SH-SY5Y (cell line): Measurements from ENCODE around the gene GPR55.

Experiments
- GATA2 ChIP-seq: IDR thresholded peaks from 2 replicates; pipeline ENCODE4 v1.6.1; 2011; ENCODE audit warnings: mild to moderate bottlenecking, low read depth, low read length
- GATA3 ChIP-seq: IDR thresholded peaks from 2 replicates; pipeline ENCODE4 v1.6.1; 2011; ENCODE audit warnings: low read depth, mild to moderate bottlenecking, low read length, moderate library complexity

Gene GPR55, protein sequence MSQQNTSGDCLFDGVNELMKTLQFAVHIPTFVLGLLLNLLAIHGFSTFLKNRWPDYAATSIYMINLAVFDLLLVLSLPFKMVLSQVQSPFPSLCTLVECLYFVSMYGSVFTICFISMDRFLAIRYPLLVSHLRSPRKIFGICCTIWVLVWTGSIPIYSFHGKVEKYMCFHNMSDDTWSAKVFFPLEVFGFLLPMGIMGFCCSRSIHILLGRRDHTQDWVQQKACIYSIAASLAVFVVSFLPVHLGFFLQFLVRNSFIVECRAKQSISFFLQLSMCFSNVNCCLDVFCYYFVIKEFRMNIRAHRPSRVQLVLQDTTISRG

DNA sequence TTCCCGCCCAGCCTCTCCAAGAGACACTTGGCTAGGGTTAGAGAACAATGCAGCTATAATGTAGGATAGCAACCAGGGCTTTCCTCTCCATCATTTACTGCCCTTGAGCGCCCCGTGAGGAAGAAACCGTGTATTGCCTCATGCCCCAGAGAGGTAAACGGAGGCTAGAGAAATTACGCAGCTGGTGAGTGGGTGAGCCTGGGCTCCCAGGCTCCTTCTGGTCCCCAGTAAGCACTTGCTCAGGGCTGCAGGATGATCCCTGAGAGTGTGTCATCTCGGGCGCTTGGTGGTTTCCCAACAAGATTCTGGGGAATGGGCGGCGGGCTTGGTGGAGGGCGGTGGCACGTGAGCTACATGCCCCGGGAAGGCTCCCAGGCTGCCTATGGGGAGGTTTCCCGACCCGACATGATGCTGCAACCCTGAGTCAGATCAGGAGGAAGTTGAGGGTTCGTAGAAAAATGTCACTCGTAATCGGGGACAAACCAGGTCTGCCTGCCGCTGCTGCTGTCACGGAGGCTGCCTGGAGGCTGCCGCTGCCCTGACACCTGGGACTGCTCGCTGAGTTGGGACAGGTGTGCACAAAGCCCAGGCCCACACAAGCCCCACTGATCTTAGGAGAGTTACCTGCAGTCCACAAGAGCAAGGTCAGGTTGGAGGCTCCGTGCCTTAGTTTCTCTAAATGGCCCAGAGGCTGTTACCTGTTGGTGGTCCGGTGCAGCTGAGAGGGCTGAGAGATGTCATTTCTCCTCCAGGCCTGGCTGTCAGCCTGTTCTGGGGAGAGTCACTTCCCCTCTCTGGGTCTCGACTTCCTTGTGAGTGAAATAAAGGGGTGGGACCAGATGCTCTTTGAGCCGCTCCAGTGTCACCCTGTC lies at the start of gene GPR55:
Gene GPR55, minus strand, starts transcription at position 773 of the 872 bp plus-strand sequence. CDS start 14,280 bp downstream, outside the sequence.
- TF ChIP-seq GATA3 (no peak), GATA2 (no peak)

GRCh38 chr2:230974096-230974913 lies 49.3 kb upstream of the GPR55 start:
- TF ChIP-seq GATA2, result no peak
- TF ChIP-seq GATA3, result no peak

DNA sequence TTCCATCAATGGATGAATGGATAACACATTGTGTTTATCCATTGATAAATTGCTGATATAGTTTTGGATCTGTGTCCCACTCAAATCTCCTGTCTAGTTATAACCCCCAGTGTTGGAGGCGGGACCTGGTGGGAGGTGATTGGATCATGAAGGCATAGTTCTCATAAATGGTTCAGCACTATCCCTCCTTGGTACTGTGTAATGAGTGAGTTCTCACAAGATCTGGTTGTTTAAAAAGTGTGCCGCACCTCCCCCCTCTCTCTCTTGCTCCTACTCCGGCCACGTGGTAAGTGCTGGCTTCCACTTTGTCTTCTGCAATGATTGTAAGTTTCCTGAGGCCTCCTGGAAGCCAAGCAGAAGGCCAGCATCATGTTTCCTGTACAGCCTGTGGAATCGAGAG lies 47.0 kb upstream of the GPR55 start:
- no peak for TF ChIP-seq GATA2

DNA sequence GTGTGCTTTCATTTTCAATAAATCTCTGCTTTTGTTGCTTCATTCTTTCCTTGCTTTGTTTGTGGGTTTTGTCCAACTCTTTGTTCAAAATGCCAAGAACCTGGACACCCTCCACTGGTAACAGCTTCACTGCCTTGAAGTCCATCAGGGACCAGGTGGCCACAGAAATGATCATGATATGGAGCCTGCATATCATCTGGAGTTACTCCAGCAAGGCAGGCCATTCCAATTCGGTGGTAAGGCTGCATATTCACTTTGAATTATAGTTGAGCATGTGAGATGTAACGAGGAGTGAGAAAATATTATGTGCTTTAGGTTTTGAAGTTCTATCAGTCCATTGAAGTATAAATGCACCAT lies 44.6 kb upstream of the GPR55 start:
- TF ChIP-seq GATA2 (no peak), GATA3 (no peak)

GRCh38 chr2:230968921-230969658 lies 44.0 kb upstream of the GPR55 start:
- no peak for TF ChIP-seq GATA2
- no peak for TF ChIP-seq GATA3

DNA sequence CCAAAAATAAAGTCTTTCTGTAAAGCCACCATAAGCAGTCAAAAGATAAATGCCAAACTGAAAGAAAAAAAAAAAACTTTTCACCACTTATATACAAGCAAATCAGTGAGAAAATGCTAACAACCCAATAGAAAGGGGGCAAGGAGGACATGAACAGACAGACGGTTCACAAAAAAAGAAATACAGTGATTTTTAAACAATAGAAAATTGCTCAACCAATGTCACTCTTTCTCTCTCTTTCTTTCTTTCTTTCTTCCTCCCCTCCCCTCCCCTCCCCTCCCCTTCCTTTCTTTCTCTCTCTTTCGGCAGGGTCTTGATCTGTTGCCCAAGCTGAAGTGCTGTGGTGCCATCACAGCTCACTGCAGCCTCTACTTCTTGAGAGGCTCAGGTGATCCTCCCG lies 42.1 kb upstream of the GPR55 start:
- no peak for TF ChIP-seq GATA3
- no peak for TF ChIP-seq GATA2

DNA sequence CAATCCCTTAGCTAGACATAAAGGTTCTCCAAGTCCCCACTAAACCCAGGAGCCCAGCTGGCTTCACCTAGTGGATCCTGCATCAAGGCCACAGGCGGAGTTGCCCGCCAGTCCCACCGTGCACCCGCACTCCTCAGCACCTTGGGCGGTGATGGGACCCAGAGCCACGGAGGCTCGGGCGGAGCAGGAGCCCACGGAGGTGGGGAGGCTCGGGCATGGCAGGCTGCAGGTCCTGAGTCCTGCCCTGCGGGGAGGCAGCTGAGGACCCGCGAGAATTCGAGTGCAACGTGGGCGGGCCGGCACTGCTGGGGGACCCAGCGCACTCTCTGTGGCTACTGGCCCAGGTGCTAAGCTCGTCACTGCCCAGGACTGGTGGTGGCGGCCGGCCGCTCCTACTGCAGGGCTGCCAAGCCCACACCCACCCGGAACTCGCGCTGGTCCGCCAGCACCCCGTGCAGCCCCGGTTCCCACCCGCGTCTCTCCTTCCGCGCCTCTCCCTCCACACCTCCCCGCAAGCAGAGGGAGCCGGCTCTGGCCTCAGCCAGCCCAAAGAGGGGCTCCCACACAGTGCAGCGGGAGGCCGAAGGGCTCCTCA lies 39.2 kb upstream of the GPR55 start:
- no peak for TF ChIP-seq GATA2
- no peak for TF ChIP-seq GATA3

DNA sequence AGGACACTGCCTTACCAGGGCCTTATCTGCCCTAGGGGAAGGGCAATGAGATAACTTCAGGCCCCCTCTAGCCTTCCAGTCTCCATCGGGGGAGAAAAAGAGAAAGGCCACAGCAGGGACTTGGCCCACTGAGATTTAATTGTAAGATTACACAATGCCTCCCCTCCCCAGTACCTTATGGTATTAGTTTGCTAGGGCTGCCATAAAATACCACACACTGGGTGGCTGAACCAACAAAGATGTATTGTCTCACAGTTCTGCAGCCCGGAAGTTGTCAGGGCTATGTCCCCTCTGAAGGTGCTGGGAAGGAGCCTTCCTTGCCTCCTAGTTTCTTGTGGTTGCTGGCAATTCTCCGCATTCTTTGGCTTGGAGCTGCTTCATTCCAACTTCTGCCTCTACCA lies 36.0 kb upstream of the GPR55 start:
- TF ChIP-seq GATA3, result no peak
- TF ChIP-seq GATA2, result no peak

- TF ChIP-seq GATA3 (no peak), GATA2 (no peak)
These were observed 35.0 kb upstream of the GPR55 start for GRCh38 chr2:230960026-230960425.

DNA sequence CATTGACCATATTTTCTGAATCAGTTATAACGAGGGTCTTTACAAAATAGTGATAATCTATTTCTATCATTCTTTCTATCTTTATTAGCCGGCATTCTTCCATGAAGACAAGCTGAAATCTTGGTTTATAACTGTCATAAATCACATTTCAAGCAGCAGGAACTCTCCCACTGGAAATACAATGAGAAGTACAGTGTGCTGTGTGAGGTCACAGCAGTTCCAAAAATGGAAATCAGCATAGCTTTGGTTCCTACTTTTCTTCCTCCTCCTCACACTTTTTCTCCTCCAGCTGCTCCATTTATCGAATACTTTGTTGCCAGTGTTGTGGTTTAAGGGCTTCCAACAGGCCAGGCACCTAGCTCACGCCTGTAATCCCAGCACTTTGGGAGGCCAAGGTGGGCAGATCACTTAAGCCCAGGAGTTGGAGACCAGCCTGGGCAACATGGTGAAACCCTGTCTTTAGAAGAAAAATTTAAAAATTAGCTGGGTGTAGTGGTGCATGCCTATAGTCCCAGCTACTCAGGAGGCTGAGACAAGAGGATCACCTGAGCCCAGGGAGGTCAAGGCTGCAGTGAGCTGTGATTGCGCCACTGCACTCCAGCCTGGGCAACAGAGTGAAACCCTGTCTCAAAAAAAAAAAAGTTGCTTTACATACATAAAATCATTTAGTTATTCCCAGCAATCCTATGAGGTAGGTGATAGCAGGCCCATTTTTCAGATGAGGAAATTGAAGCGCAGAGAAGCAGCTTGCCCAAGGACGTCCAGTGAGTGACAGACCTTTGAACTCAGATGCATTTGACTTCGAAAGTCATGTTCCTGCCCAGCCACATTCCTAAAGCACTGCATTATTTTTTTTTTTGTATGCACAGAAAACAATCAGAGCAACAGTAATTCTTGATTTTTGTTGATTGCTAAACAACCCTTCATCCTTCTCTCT lies 34.0 kb upstream of the GPR55 start:
- TF ChIP-seq GATA2 (no peak), GATA3 (no peak)

DNA sequence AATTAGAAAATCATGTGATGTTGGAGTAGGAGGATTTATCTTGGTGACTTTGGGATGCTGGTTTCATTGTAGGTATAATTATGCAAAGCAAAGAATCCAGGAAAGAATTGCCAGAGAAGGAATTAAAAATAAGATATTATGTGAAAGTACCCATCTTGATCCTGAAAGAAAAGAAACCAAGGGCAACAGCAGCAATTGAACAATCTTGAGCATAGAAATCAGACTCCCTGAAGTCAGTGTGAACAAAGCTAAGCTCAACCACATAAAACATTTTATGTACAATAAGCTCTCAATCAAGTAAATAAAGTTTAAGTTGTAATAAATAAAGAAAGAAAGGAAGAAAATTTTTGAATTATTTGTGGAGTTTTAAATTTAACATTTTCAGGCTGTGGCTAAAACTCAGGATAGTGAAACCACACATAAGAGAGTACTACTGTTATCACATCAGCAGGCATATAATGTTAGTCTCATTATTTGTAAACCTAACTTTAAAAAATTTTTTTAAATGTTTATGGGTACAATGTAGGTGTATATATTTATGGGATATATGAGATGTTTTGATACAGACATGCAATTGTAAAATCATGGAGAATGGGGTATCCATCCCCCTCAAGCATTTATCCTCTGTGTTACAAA lies 32.8 kb upstream of the GPR55 start:
- no peak for TF ChIP-seq GATA2
- no peak for TF ChIP-seq GATA3
